Karpas-422 (cell line): Measurements from ENCODE around the gene CRTAP. TPM values are rescaled to one million over a fixed set of nuclear protein-coding genes. Genes with fewer than 3 reads are reported as not detected.

ENCODE experiments used
- DNase-seq: peaks from one replicate; pipeline ENCODE4 v3.0.0-alpha.2; 2015
- H2AFZ ChIP-seq: fragments of 200-600 bp; sonication (generic); 2 replicates; pipeline ENCODE4 v1.6.1; 2014; ENCODE audit warnings: antibody characterized with exemption, low read length, mixed read lengths
- H3K27ac ChIP-seq: fragments of 200-600 bp; sonication (generic); 2 replicates; pipeline ENCODE4 v1.5.1; 2014; ENCODE audit warnings: mild to moderate bottlenecking, low read length, moderate library complexity
- H3K27me3 ChIP-seq: fragments of 200-600 bp; sonication (generic); 2 replicates; pipeline ENCODE4 v1.6.1; 2014; ENCODE audit warnings: low read length, mixed read lengths
- H3K36me3 ChIP-seq: fragments of 200-600 bp; sonication (generic); 2 replicates; pipeline ENCODE4 v1.6.1; 2014; ENCODE audit warnings: low read length, mixed read lengths; ENCODE audit not compliant: insufficient read depth
- H3K4me1 ChIP-seq: fragments of 200-600 bp; sonication (generic); 2 replicates; pipeline ENCODE4 v1.6.1; 2014; ENCODE audit warnings: mild to moderate bottlenecking, low read length, mixed read lengths
- H3K4me2 ChIP-seq: fragments of 200-600 bp; sonication (generic); 2 replicates; pipeline ENCODE4 v1.6.1; 2014; ENCODE audit warnings: low read length, low read depth, mild to moderate bottlenecking; ENCODE audit not compliant: poor library complexity, severe bottlenecking
- H3K4me3 ChIP-seq: fragments of 200-600 bp; sonication (generic); 2 replicates; pipeline ENCODE4 v1.5.1; 2014; ENCODE audit warnings: mild to moderate bottlenecking, antibody characterized with exemption, low read length, mixed read lengths
- H3K79me2 ChIP-seq: fragments of 200-600 bp; sonication (generic); 2 replicates; pipeline ENCODE4 v1.6.1; 2014; ENCODE audit warnings: mild to moderate bottlenecking, low read length, mixed read lengths
- H3K9ac ChIP-seq: fragments of 200-600 bp; sonication (generic); 2 replicates; pipeline ENCODE4 v1.6.0; 2014; ENCODE audit warnings: low read length
- H3K9me2 ChIP-seq: fragments of 200-600 bp; sonication (generic), shearing (Covaris generic); replicated peaks from 2 replicates; pipeline ENCODE4 v1.6.0; 2014; ENCODE audit warnings: mild to moderate bottlenecking, low read length, moderate library complexity; ENCODE audit not compliant: insufficient read depth
- H3K9me3 ChIP-seq: fragments of 300-700, 200-600 bp; sonication (generic); 2 replicates; pipeline ENCODE4 v1.6.1; 2014; ENCODE audit warnings: low read length, mixed read lengths
- H4K20me1 ChIP-seq: fragments of 200-600 bp; sonication (generic); 2 replicates; pipeline ENCODE4 v1.6.1; 2014; ENCODE audit warnings: mild to moderate bottlenecking, antibody characterized with exemption, low read length, low read depth; ENCODE audit not compliant: insufficient read depth
- total RNA-seq: library from RNA; depleted of rRNA; stranded (reverse); fragments of >200 nt; shearing (Covaris generic); gene quantifications from 2 replicates; pipeline ENCODE4 v1.2.3, GENCODE V29; 2014; ENCODE audit warnings: low replicate concordance

The CRTAP gene
- total RNA-seq, 1 experiment from 2014 or later = 72.5 TPM

GRCh38 chr3:33119891-33120290 lies 6.1 kb downstream of the CRTAP start:
- Histone ChIP-seq H3K9me3 (no peaks in the 10 kb centered on the region), H4K20me1 (no peaks in the 10 kb centered on the region), H3K27ac (no peak overlapping the region), H3K79me2 (peaks cover 39% of the 10 kb centered on the region), H3K4me1 (peaks cover 13% of the 10 kb centered on the region), H3K9me2 (no peaks in the 10 kb centered on the region), H3K27me3 (no peaks in the 10 kb centered on the region), H3K9ac (no peak overlapping the region), H2AFZ (no peak overlapping the region), H3K4me2 (no peak overlapping the region), H3K4me3 (no peak overlapping the region), H3K36me3 (peaks cover 5% of the 10 kb centered on the region; the same call in 1 of the 2 replicates)
- no peak for DNase-seq

GRCh38 chr3:33122991-33123390 lies 9.2 kb downstream of the CRTAP start:
- no peaks in the 10 kb centered on the region for H3K9me3 ChIP-seq
- no peaks in the 10 kb centered on the region for H3K27me3 ChIP-seq
- no peak overlapping the region for H3K4me3 ChIP-seq
- H3K36me3 ChIP-seq = peaks cover 5% of the 10 kb centered on the region; the same call in 1 of the 2 replicates
- no peaks in the 10 kb centered on the region for H4K20me1 ChIP-seq
- DNase-seq = no peak
- H2AFZ ChIP-seq = no peak overlapping the region
- no peak overlapping the region for H3K9ac ChIP-seq
- no peak overlapping the region for H3K27ac ChIP-seq
- no peak overlapping the region for H3K4me2 ChIP-seq
- H3K79me2 ChIP-seq = peaks cover 9% of the 10 kb centered on the region
- no peaks in the 10 kb centered on the region for H3K9me2 ChIP-seq
- no peaks in the 10 kb centered on the region for H3K4me1 ChIP-seq

GRCh38 chr3:33124638-33125037 lies 10.8 kb downstream of the CRTAP start:
- Histone ChIP-seq H3K27me3 (no peaks in the 10 kb centered on the region), H3K27ac (no peak overlapping the region), H3K4me2 (no peak overlapping the region), H3K36me3 (peaks cover 5% of the 10 kb centered on the region; the same call in 1 of the 2 replicates), H3K79me2 (no peaks in the 10 kb centered on the region), H3K9me2 (no peaks in the 10 kb centered on the region), H4K20me1 (no peaks in the 10 kb centered on the region), H3K9me3 (no peaks in the 10 kb centered on the region), H3K4me1 (no peaks in the 10 kb centered on the region), H3K9ac (no peak overlapping the region), H2AFZ (no peak overlapping the region), H3K4me3 (no peak overlapping the region)
- no peak for DNase-seq

- Histone ChIP-seq H3K36me3 (no peaks in the 10 kb centered on the region; the same call in 1 of the 2 replicates), H2AFZ (no peak overlapping the region), H3K4me1 (no peaks in the 10 kb centered on the region), H3K27me3 (no peaks in the 10 kb centered on the region), H3K9me2 (no peaks in the 10 kb centered on the region), H3K9me3 (no peaks in the 10 kb centered on the region), H3K27ac (no peak overlapping the region), H3K79me2 (no peaks in the 10 kb centered on the region), H3K9ac (no peak overlapping the region), H4K20me1 (no peaks in the 10 kb centered on the region), H3K4me3 (no peak overlapping the region), H3K4me2 (no peak overlapping the region)
- no peak for DNase-seq
Measured at GRCh38 chr3:33125840-33126239, 12.0 kb downstream of the CRTAP start.

GRCh38 chr3:33128706-33129105 lies 14.9 kb downstream of the CRTAP start:
- no peak overlapping the region for H3K27ac ChIP-seq
- H3K9me2 ChIP-seq = no peaks in the 10 kb centered on the region
- no peaks in the 10 kb centered on the region for H3K4me1 ChIP-seq
- no peak overlapping the region for H2AFZ ChIP-seq
- 0 out of 2 replicates have a peak, but pooled peaks cover 3% of the 10 kb centered on the region for H3K79me2 ChIP-seq
- H4K20me1 ChIP-seq = no peaks in the 10 kb centered on the region
- peaks cover 4% of the 10 kb centered on the region; the same call in 1 of the 2 replicates for H3K36me3 ChIP-seq
- no peak overlapping the region for H3K9ac ChIP-seq
- DNase-seq = no peak
- H3K27me3 ChIP-seq = no peaks in the 10 kb centered on the region
- H3K4me2 ChIP-seq = no peak overlapping the region
- no peak overlapping the region for H3K4me3 ChIP-seq
- no peaks in the 10 kb centered on the region for H3K9me3 ChIP-seq

GRCh38 chr3:33130144-33130543 lies 16.3 kb downstream of the CRTAP start:
- Histone ChIP-seq H3K4me1 (no peaks in the 10 kb centered on the region), H3K9me3 (no peaks in the 10 kb centered on the region), H4K20me1 (no peaks in the 10 kb centered on the region), H3K4me2 (no peak overlapping the region), H3K36me3 (peaks cover 16% of the 10 kb centered on the region), H3K9ac (no peak overlapping the region), H3K9me2 (no peaks in the 10 kb centered on the region), H3K27ac (no peak overlapping the region), H2AFZ (no peak overlapping the region), H3K79me2 (0 out of 2 replicates have a peak, but pooled peaks cover 3% of the 10 kb centered on the region), H3K27me3 (no peaks in the 10 kb centered on the region), H3K4me3 (no peak overlapping the region)
- no peak for DNase-seq

- no peak overlapping the region for H3K4me2 ChIP-seq
- no peaks in the 10 kb centered on the region for H3K9me3 ChIP-seq
- peak; percentile 88 for DNase-seq
- H3K79me2 ChIP-seq = 0 out of 2 replicates have a peak, but pooled peaks cover 3% of the 10 kb centered on the region
- H4K20me1 ChIP-seq = no peaks in the 10 kb centered on the region
- no peaks in the 10 kb centered on the region for H3K4me1 ChIP-seq
- H2AFZ ChIP-seq = no peak overlapping the region
- H3K27me3 ChIP-seq = no peaks in the 10 kb centered on the region
- no peak overlapping the region for H3K4me3 ChIP-seq
- H3K27ac ChIP-seq = no peak overlapping the region
- no peaks in the 10 kb centered on the region for H3K9me2 ChIP-seq
- H3K36me3 ChIP-seq = peaks cover 16% of the 10 kb centered on the region
- no peak overlapping the region for H3K9ac ChIP-seq
Measured at GRCh38 chr3:33131331-33132018, 17.7 kb downstream of the CRTAP start.

GRCh38 chr3:33132019-33132360 lies 18.2 kb downstream of the CRTAP start:
- Histone ChIP-seq H3K9ac (no peak overlapping the region), H3K36me3 (peaks cover 16% of the 10 kb centered on the region), H3K9me2 (no peaks in the 10 kb centered on the region), H3K4me1 (no peaks in the 10 kb centered on the region), H3K4me3 (no peak overlapping the region), H3K4me2 (no peak overlapping the region), H4K20me1 (no peaks in the 10 kb centered on the region), H3K27ac (no peak overlapping the region), H2AFZ (no peak overlapping the region), H3K9me3 (no peaks in the 10 kb centered on the region), H3K27me3 (no peaks in the 10 kb centered on the region), H3K79me2 (0 out of 2 replicates have a peak, but pooled peaks cover 3% of the 10 kb centered on the region)
- DNase-seq = no peak
